Measurements from ENCODE around the gene HIP1R.
"Not testable (repeated sequence)": the region's sequence is repeated elsewhere in the genome, so short reads cannot be mapped to it uniquely, and the experiment has no call there.

HIP1R gene

GRCh38 chr12:122795807-122796206, 39.5 kb upstream of the HIP1R start:
- ChIA-PET POLR2A (ENCODE audit: low non-redundant PET) (no interaction called here), CTCF (interaction anchor here (0.5 to 0.7 kb wide), 3 partner anchors 49 to 518 kb away, joined by 3 to 5 read pairs (median 3); no protein-coding TSS in a partner anchor)
- DNase-seq (ENCODE audit: low spot score), result no peak
- no peak for TF ChIP-seq CTCF (conservative IDR thresholded peaks at IDR 0.05; ENCODE audit: low read depth)
- no peak overlapping the region for H3K27ac ChIP-seq

GRCh38 chr12:122799641-122800243, 35.5 kb upstream of the HIP1R start:
- POLR2A ChIA-PET (ENCODE audit: low non-redundant PET), result no interaction called here
- DNase-seq (ENCODE audit: low spot score), result no peak
- CTCF ChIA-PET, result interaction anchor here (0.7 to 1.1 kb wide), 2 partner anchors 15 to 27 kb away, joined by 3 to 6 read pairs; no protein-coding TSS in a partner anchor
- no peak overlapping the region for H3K27ac ChIP-seq
- TF ChIP-seq CTCF (conservative IDR thresholded peaks at IDR 0.05; ENCODE audit: low read depth), result no peak

GRCh38 chr12:122803937-122804336, 31.3 kb upstream of the HIP1R start:
- ChIA-PET POLR2A (ENCODE audit: low non-redundant PET) (no interaction called here), CTCF (interaction anchor here (0.8 to 1.0 kb wide), 2 partner anchors 13 to 56 kb away, joined by 3 to 4 read pairs; no protein-coding TSS in a partner anchor)
- no peak for TF ChIP-seq CTCF (conservative IDR thresholded peaks at IDR 0.05; ENCODE audit: low read depth)
- no peak overlapping the region for H3K27ac ChIP-seq
- DNase-seq (ENCODE audit: low spot score), result no peak

- ChIA-PET CTCF (interaction anchor here (1.1 kb wide), 1 partner anchor 24 kb away, joined by 4 read pairs; no protein-coding TSS in a partner anchor), POLR2A (ENCODE audit: low non-redundant PET) (interaction anchor here (0.6 kb wide), 1 partner anchor 142 kb away, joined by 4 read pairs; no protein-coding TSS in a partner anchor)
- H3K27ac ChIP-seq; DNase-seq (ENCODE audit: low spot score): not testable (repeated sequence)
These were observed 30.3 kb upstream of the HIP1R start for GRCh38 chr12:122804957-122805356.

- ChIA-PET POLR2A (ENCODE audit: low non-redundant PET) (no interaction called here), CTCF (interaction anchor here (1.2 kb wide), 1 partner anchor 14 kb away, joined by 7 read pairs; no protein-coding TSS in a partner anchor)
- H3K27ac ChIP-seq, result no peak overlapping the region
- no peak for TF ChIP-seq CTCF (conservative IDR thresholded peaks at IDR 0.05; ENCODE audit: low read depth)
- DNase-seq (ENCODE audit: low spot score), result no peak
These were observed 27.6 kb upstream of the HIP1R start for GRCh38 chr12:122807651-122808050.

- no peak for TF ChIP-seq CTCF (conservative IDR thresholded peaks at IDR 0.05; ENCODE audit: low read depth)
- ChIA-PET CTCF (interaction anchor here (0.6 kb wide), 1 partner anchor 97 kb away, joined by 3 read pairs; no protein-coding TSS in a partner anchor), POLR2A (ENCODE audit: low non-redundant PET) (no interaction called here)
- no peak for DNase-seq (ENCODE audit: low spot score)
- no peak overlapping the region for H3K27ac ChIP-seq
These were observed 23.5 kb upstream of the HIP1R start for GRCh38 chr12:122811777-122812176.

GRCh38 chr12:122813310-122813713, 21.9 kb upstream of the HIP1R start:
- no peak for TF ChIP-seq CTCF (conservative IDR thresholded peaks at IDR 0.05; ENCODE audit: low read depth)
- POLR2A ChIA-PET (ENCODE audit: low non-redundant PET), result no interaction called here
- no peak for DNase-seq (ENCODE audit: low spot score)
- CTCF ChIA-PET, result no interaction called here
- H3K27ac ChIP-seq, result no peak overlapping the region

Measured in RWPE1 (cell line).